ENCODE results near the gene NRIP1. TPM values are rescaled to one million over a fixed set of nuclear protein-coding genes. Genes with fewer than 3 reads are reported as not detected.

Gene NRIP1, protein sequence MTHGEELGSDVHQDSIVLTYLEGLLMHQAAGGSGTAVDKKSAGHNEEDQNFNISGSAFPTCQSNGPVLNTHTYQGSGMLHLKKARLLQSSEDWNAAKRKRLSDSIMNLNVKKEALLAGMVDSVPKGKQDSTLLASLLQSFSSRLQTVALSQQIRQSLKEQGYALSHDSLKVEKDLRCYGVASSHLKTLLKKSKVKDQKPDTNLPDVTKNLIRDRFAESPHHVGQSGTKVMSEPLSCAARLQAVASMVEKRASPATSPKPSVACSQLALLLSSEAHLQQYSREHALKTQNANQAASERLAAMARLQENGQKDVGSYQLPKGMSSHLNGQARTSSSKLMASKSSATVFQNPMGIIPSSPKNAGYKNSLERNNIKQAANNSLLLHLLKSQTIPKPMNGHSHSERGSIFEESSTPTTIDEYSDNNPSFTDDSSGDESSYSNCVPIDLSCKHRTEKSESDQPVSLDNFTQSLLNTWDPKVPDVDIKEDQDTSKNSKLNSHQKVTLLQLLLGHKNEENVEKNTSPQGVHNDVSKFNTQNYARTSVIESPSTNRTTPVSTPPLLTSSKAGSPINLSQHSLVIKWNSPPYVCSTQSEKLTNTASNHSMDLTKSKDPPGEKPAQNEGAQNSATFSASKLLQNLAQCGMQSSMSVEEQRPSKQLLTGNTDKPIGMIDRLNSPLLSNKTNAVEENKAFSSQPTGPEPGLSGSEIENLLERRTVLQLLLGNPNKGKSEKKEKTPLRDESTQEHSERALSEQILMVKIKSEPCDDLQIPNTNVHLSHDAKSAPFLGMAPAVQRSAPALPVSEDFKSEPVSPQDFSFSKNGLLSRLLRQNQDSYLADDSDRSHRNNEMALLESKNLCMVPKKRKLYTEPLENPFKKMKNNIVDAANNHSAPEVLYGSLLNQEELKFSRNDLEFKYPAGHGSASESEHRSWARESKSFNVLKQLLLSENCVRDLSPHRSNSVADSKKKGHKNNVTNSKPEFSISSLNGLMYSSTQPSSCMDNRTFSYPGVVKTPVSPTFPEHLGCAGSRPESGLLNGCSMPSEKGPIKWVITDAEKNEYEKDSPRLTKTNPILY (N-terminal part only)
- total RNA-seq = 24.8 and 27.3 TPM in 2 replicates

DNA sequence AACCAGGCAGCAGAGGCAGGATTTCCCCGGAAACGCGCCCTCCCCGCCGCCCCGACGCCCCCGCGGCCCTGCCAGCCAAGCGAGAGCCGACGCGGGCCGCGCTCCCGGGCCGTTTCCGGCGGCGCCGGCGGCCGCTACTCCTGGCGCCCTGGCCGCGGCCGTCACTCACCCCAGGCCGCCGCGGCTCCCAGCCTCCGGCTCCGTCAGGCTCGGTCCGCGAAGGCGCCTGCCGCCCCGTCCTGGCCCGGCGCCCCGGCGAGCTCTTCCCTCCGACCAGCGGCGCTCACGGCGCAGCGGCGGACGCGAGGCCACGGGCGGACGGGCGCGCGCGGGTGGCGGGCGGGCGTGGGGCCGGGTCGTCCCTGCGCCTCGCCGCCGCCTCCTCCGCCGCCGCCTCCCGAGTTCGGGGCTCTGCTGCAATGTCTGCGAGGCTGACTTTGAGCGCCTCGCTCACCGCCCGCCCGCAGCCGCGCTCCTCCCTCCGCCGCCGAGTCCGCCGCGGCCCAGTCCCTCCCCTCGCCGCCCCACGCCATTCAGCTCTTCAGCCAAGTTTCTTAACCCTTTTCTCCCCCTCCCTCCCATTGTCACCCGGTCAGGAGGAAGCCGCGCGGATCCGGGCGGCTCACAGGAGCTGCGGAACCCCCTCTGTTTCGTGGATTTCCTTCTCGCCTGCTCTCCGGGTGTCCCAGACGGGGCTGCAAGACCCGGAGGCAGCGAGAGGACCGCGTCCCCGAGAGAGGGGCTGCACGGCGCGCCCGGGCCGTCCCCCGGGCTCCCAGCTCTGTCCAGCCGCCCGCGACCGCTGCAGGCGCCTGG is at the start of gene NRIP1:
TSS of gene NRIP1 (minus strand) at position 425 of the 816 bp plus-strand sequence. CDS start 96,808 bp downstream, outside the sequence.

Measured in myometrial cell (primary cell).